SU-DHL-6 (cell line): ENCODE data around the gene TMEM138.

Source experiments
- H2AFZ ChIP-seq: fragments of 200-600 bp; sonication (generic); 2 replicates; pipeline ENCODE4 v1.6.1; 2014; ENCODE audit warnings: low read depth, mild to moderate bottlenecking, moderate library complexity, mixed read lengths, antibody characterized with exemption, low read length; ENCODE audit not compliant: severe bottlenecking
- H3F3A ChIP-seq: fragments of 200-600 bp; shearing (Covaris generic); 2 replicates; pipeline ENCODE4 v1.6.0; 2016; ENCODE audit warnings: antibody characterized with exemption, mild to moderate bottlenecking; ENCODE audit not compliant: insufficient read depth
- H3K27ac ChIP-seq: fragments of 200-600 bp; sonication (generic); 2 replicates; pipeline ENCODE4 v1.5.1; 2016; ENCODE audit warnings: low read depth, mild to moderate bottlenecking, low read length, moderate library complexity, mixed read lengths
- H3K27me3 ChIP-seq: fragments of 200-600 bp; sonication (generic), shearing (Covaris generic); 2 replicates; pipeline ENCODE4 v1.6.0; 2014; ENCODE audit warnings: mild to moderate bottlenecking, low read length
- H3K36me3 ChIP-seq: fragments of 200-600 bp; sonication (generic); 2 replicates; pipeline ENCODE4 v1.6.1; 2014; ENCODE audit warnings: mild to moderate bottlenecking, low read length, mixed read lengths
- H3K4me2 ChIP-seq: fragments of 300-600, 200-600 bp; shearing (Covaris generic), sonication (generic); 2 replicates; pipeline ENCODE4 v1.6.0; 2014; ENCODE audit warnings: low read length, low read depth, mild to moderate bottlenecking; ENCODE audit not compliant: poor library complexity, severe bottlenecking
- H3K4me3 ChIP-seq: fragments of 200-600 bp; sonication (generic); 2 replicates; pipeline ENCODE4 v1.5.1; 2014; ENCODE audit warnings: antibody characterized with exemption, low read length, mild to moderate bottlenecking, mixed read lengths; ENCODE audit not compliant: insufficient read depth, poor library complexity, severe bottlenecking
- H3K79me2 ChIP-seq: fragments of 200-600 bp; sonication (generic); 2 replicates; pipeline ENCODE4 v1.6.1; 2014; ENCODE audit warnings: mild to moderate bottlenecking, low read length, moderate library complexity; ENCODE audit not compliant: insufficient read depth
- H3K9ac ChIP-seq: fragments of 200-600 bp; sonication (generic); 2 replicates; pipeline ENCODE4 v1.7.0; 2014; ENCODE audit warnings: mild to moderate bottlenecking, low read length
- H3K9me2 ChIP-seq: fragments of 200-600 bp; sonication (generic); replicated peaks from 2 replicates; pipeline ENCODE4 v1.6.1; 2014; ENCODE audit warnings: low read length; ENCODE audit not compliant: insufficient read depth
- H3K9me3 ChIP-seq: fragments of 200-600 bp; sonication (generic); 2 replicates; pipeline ENCODE4 v1.6.1; 2014; ENCODE audit warnings: low read length, mixed read lengths; ENCODE audit not compliant: insufficient read depth
- H4K20me1 ChIP-seq: fragments of 200-600 bp; sonication (generic); 2 replicates; pipeline ENCODE4 v1.6.1; 2014; ENCODE audit warnings: low read depth, mild to moderate bottlenecking, antibody characterized with exemption, low read length, moderate library complexity, mixed read lengths
- EZH2phosphoT487 ChIP-seq: fragments of 200-600 bp; sonication (generic), shearing (Covaris generic); conservative IDR thresholded peaks from 2 replicates; pipeline ENCODE4 v1.6.1; 2018; ENCODE audit warnings: mild to moderate bottlenecking, antibody characterized with exemption, low read length, moderate library complexity, mixed read lengths
- TF ChIP-seq, protein P1 (sequence below): fragments of 200-600 bp; sonication (generic); IDR thresholded peaks from one replicate; pipeline ENCODE4 v1.5.1; 2017; ENCODE audit warnings: antibody characterized with exemption, mild to moderate bottlenecking, low read length, moderate library complexity; ENCODE audit not compliant: insufficient read depth, poor library complexity, severe bottlenecking

TMEM138 gene

DNA sequence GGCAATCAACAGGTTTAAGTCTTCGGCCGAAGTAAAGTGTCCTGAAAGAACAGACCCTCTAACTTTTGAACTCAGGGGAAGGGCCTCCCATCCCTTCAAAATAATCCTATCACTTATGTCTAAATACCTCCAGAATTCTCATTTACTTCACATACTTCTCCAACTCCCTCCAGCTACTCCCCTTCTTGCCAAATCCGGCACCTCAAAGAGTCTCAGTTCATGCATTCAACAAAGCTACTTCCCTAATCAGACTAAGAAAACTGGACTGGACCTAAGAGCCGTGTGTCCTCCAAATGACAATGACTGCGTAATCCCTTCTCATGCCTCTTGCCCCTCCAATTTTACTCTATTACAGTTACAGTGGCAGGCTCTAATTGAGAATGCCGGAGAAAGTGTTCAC, 30.5 kb upstream of the TMEM138 start:
- H3K4me2 ChIP-seq, result peak overlapping the region; percentile 88
- peaks cover 54% of the 10 kb centered on the region for H3K79me2 ChIP-seq
- no peaks in the 10 kb centered on the region for H3K27me3 ChIP-seq
- peak overlapping the region; percentile 90 for H3K4me3 ChIP-seq
- TF ChIP-seq EZH2phosphoT487, result no peak
- TF ChIP-seq, protein P1, sequence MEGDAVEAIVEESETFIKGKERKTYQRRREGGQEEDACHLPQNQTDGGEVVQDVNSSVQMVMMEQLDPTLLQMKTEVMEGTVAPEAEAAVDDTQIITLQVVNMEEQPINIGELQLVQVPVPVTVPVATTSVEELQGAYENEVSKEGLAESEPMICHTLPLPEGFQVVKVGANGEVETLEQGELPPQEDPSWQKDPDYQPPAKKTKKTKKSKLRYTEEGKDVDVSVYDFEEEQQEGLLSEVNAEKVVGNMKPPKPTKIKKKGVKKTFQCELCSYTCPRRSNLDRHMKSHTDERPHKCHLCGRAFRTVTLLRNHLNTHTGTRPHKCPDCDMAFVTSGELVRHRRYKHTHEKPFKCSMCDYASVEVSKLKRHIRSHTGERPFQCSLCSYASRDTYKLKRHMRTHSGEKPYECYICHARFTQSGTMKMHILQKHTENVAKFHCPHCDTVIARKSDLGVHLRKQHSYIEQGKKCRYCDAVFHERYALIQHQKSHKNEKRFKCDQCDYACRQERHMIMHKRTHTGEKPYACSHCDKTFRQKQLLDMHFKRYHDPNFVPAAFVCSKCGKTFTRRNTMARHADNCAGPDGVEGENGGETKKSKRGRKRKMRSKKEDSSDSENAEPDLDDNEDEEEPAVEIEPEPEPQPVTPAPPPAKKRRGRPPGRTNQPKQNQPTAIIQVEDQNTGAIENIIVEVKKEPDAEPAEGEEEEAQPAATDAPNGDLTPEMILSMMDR, result no peak
- no peaks in the 10 kb centered on the region for H3K9me2 ChIP-seq
- H3K36me3 ChIP-seq, result peaks cover 13% of the 10 kb centered on the region; the same call in 1 of the 2 replicates
- H4K20me1 ChIP-seq, result peaks cover 17% of the 10 kb centered on the region; the same call in 1 of the 2 replicates
- H3F3A ChIP-seq, result peaks cover 21% of the 10 kb centered on the region
- H3K27ac ChIP-seq, result no peak overlapping the region
- H3K9ac ChIP-seq, result peak overlapping the region; percentile 97
- H2AFZ ChIP-seq, result no peak overlapping the region
- H3K9me3 ChIP-seq, result no peaks in the 10 kb centered on the region

DNA sequence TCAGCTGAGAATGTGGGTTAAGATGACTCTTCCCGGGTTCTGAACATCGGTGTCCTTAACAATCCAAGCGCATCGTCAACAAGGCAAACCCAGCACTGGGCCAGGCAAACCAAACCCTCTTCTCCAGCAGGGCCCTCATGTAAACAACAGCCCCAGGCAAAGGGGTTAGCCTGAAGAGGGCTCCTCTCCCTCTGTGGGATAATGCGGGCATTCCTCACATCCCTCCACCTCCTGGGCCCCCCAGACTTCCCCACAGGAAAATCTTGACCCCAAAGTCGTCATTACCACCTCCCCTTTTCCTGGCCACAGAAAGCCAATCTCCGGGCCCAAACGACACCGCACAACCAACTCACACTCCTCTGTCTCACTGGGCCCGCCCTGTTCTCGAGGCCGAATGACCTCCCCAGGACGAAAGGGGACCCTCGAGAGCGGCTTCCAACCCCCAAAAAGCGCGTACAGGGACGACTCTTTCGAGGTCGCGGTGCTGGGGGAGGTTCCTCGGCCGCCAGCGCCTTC, 29.8 kb upstream of the TMEM138 start:
- Histone ChIP-seq H4K20me1 (peaks cover 17% of the 10 kb centered on the region; the same call in 1 of the 2 replicates), H3K9me2 (no peaks in the 10 kb centered on the region), H3K4me3 (peak overlapping the region; percentile 90), H3K36me3 (peaks cover 13% of the 10 kb centered on the region; the same call in 1 of the 2 replicates), H3K4me2 (peak overlapping the region; percentile 88), H3K9me3 (no peaks in the 10 kb centered on the region), H3F3A (peaks cover 21% of the 10 kb centered on the region), H3K27ac (peak overlapping the region; percentile 41), H3K9ac (peak overlapping the region; percentile 97), H3K79me2 (peaks cover 52% of the 10 kb centered on the region), H2AFZ (peak overlapping the region; percentile 72), H3K27me3 (no peaks in the 10 kb centered on the region)
- TF ChIP-seq EZH2phosphoT487, result no peak
- TF ChIP-seq, protein P1, result no peak

DNA sequence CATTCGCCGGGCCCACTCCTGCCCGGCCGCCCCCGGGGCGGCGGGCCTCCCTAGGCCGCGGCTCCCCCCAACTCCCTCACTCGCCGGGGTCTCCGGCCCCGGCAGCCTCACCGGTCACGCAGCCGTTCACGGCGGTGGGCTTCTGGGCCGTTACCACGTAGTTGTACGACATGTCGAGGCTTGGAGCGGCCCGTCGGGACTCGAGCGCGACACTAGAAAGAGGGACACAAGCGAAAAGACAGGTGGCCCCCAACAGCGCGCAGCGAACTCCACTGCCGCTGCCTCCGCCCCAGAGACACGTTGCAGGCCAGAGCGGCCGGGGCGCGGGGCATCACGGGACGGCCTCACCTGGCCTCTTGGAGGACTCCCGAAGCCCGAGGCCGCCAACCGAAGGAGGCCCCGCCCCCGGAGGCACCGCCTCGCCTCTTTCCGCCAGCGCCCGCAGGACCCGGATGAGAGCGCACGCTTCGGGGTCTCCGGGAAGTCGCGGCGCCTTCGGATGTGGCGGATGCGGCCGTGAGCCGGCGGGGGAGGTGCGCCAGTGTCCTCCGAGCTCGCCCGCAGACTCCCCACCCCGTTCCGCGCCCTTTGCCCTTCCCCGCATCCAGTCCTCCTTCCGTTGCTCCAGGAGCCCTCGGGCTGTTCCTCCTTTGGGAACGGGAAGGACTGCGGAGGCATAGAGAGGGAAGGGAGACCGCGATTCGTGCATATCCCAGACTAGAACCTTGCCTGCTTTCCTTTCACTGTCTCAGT, 29.2 kb upstream of the TMEM138 start, which contains the start of the genes DDB1 and TKFC:
DDB1 (minus strand) TSS at position 309 of the 753 bp plus-strand sequence; CDS start at position 172, 137 bp downstream.
TKFC (plus strand) TSS at position 432 of the 753 bp plus-strand sequence. CDS start 1,501 bp downstream, outside the sequence.
- Histone ChIP-seq H3F3A (peaks cover 21% of the 10 kb centered on the region), H3K79me2 (peaks cover 46% of the 10 kb centered on the region), H3K9ac (peak within 1 kb of the TSS; percentile 97), H3K4me3 (peak within 1 kb of the TSS; percentile 90), H3K9me2 (no peaks in the 10 kb centered on the region), H4K20me1 (peaks cover 17% of the 10 kb centered on the region; the same call in 1 of the 2 replicates), H3K4me2 (peak within 1 kb of the TSS; percentile 90), H3K36me3 (peaks cover 7% of the 10 kb centered on the region; the same call in 1 of the 2 replicates), H3K27me3 (no peaks in the 10 kb centered on the region), H2AFZ (peak within 1 kb of the TSS; percentile 72), H3K9me3 (no peaks in the 10 kb centered on the region), H3K27ac (peak within 1 kb of the TSS; percentile 77)
- TF ChIP-seq EZH2phosphoT487, result no peak
- TF ChIP-seq, protein P1, result no peak
